HCT116 (cell line): ENCODE measurements around the gene IL1RAP.

Source experiments
- ATF3 ChIP-seq: IDR thresholded peaks from 2 replicates; pipeline ENCODE4 v1.6.1; 2012
- CTCF ChIP-seq, 3 experiments: fragments of 200-600 bp in 1 of 3; sonication (generic) in 1 of 3; IDR thresholded peaks in 2 of 3; conservative IDR thresholded peaks in 1 of 3; 2 replicates each; pipeline ENCODE4 v1.5.1; 2012 to 2017; ENCODE audit warnings: low read depth in 2 of 3, low read length in 2 of 3, antibody characterized with exemption in 1 of 3, borderline replicate concordance in 1 of 3, control low read depth in 1 of 3, mild to moderate bottlenecking in 1 of 3, mixed read lengths in 1 of 3, mixed run types in 1 of 3, moderate library complexity in 1 of 3; ENCODE audit not compliant: insufficient read depth in 1 of 3
- ELF1 ChIP-seq: IDR thresholded peaks from 2 replicates; pipeline ENCODE4 v1.6.1; 2012; ENCODE audit warnings: low read depth, borderline replicate concordance
- EZH2 ChIP-seq: fragments of 200-600 bp; sonication (generic); IDR thresholded peaks from 2 replicates; pipeline ENCODE4 v1.6.1; 2017; ENCODE audit warnings: antibody characterized with exemption, mixed run types
- EZH2phosphoT487 ChIP-seq: fragments of 200-600 bp; IDR thresholded peaks from 2 replicates; pipeline ENCODE4 v1.6.1; 2018; ENCODE audit warnings: antibody characterized with exemption, borderline replicate concordance
- POLR2A ChIP-seq: IDR thresholded peaks from 2 replicates; pipeline ENCODE4 v1.7.0; 2011; ENCODE audit warnings: borderline replicate concordance; ENCODE audit not compliant: insufficient read depth, insufficient read length; ENCODE audit errors: extremely low read depth
- SIN3A ChIP-seq: IDR thresholded peaks from 2 replicates; pipeline ENCODE4 v1.6.1; 2012; ENCODE audit warnings: low read depth
- YY1 ChIP-seq: IDR thresholded peaks from 2 replicates; pipeline ENCODE4 v1.6.1; 2011; ENCODE audit warnings: low read length, low read depth, moderate library complexity, mild to moderate bottlenecking; ENCODE audit not compliant: insufficient replicate concordance; ENCODE audit errors: extremely low read depth
- TF ChIP-seq, protein P1 (sequence below): IDR thresholded peaks from 2 replicates; pipeline ENCODE4 v1.6.1; 2012; ENCODE audit warnings: low read depth

GRCh38 chr3:190557296-190557695 is 43.4 kb downstream of the IL1RAP start:
- TF ChIP-seq ATF3 (no peak), SIN3A (no peak), CTCF (IDR thresholded peaks at IDR 0.05 in 2 of 3, conservative IDR thresholded peaks at IDR 0.05 in 1 of 3; ENCODE audit: borderline replicate concordance in 1 of 3, insufficient read depth in 1 of 3, low read depth in 2 of 3, low read length in 2 of 3) (no peak), EZH2 (no peak), YY1 (no peak), EZH2phosphoT487 (no peak), POLR2A (no peak), ELF1 (no peak)
- TF ChIP-seq, protein P1, sequence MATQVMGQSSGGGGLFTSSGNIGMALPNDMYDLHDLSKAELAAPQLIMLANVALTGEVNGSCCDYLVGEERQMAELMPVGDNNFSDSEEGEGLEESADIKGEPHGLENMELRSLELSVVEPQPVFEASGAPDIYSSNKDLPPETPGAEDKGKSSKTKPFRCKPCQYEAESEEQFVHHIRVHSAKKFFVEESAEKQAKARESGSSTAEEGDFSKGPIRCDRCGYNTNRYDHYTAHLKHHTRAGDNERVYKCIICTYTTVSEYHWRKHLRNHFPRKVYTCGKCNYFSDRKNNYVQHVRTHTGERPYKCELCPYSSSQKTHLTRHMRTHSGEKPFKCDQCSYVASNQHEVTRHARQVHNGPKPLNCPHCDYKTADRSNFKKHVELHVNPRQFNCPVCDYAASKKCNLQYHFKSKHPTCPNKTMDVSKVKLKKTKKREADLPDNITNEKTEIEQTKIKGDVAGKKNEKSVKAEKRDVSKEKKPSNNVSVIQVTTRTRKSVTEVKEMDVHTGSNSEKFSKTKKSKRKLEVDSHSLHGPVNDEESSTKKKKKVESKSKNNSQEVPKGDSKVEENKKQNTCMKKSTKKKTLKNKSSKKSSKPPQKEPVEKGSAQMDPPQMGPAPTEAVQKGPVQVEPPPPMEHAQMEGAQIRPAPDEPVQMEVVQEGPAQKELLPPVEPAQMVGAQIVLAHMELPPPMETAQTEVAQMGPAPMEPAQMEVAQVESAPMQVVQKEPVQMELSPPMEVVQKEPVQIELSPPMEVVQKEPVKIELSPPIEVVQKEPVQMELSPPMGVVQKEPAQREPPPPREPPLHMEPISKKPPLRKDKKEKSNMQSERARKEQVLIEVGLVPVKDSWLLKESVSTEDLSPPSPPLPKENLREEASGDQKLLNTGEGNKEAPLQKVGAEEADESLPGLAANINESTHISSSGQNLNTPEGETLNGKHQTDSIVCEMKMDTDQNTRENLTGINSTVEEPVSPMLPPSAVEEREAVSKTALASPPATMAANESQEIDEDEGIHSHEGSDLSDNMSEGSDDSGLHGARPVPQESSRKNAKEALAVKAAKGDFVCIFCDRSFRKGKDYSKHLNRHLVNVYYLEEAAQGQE: no peak
